ENCODE measurements around the gene MON1A.

- TF ChIP-seq CTCF (IDR thresholded peaks at IDR 0.05; ENCODE audit: low read depth, low read length, poor library complexity, severe bottlenecking) (no peak), EZH2phosphoT487 (IDR thresholded peaks at IDR 0.05; ENCODE audit: borderline replicate concordance, low read length) (no peak)
These were observed 65.1 kb downstream of the MON1A start for GRCh38 chr3:49864505-49864904.
